GM23338 (cell line): ENCODE measurements around the gene ANKRD49. TPM values are rescaled to one million over a fixed set of nuclear protein-coding genes. Genes with fewer than 3 reads are reported as not detected.

Source experiments
- ATAC-seq: fragments of 200-7000 bp; cut with Tn5 transposase; 3 replicates; pipeline ENCODE4 v1.9.1; 2020
- DNase-seq: peaks from one replicate; pipeline ENCODE4 v3.0.0-alpha.2; 2015; ENCODE audit warnings: low spot score
- H2AFZ ChIP-seq: fragments of 200-600 bp; sonication (generic); 2 replicates; pipeline ENCODE4 v1.8.0; 2016; ENCODE audit warnings: antibody characterized with exemption, mild to moderate bottlenecking, moderate library complexity
- H3F3A ChIP-seq: fragments of 200-600 bp; sonication (generic); replicated peaks from 2 replicates; pipeline ENCODE4 v1.8.0; 2017; ENCODE audit warnings: antibody characterized with exemption, mixed run types, low read depth
- H3K27ac ChIP-seq: fragments of 200-600 bp; sonication (generic); 2 replicates; pipeline ENCODE4 v1.6.1; 2016; ENCODE audit warnings: low read depth
- H3K27me3 ChIP-seq: fragments of 200-600 bp; sonication (generic); 2 replicates; pipeline ENCODE4 v1.8.0; 2016; ENCODE audit warnings: mild to moderate bottlenecking, mixed run types, moderate library complexity; ENCODE audit not compliant: insufficient read depth
- H3K36me3 ChIP-seq: fragments of 200-600 bp; sonication (generic); 2 replicates; pipeline ENCODE4 v1.8.0; 2016; ENCODE audit warnings: mild to moderate bottlenecking; ENCODE audit not compliant: insufficient read depth
- H3K4me1 ChIP-seq: fragments of 200-600 bp; sonication (generic); 2 replicates; pipeline ENCODE4 v1.8.0; 2016; ENCODE audit warnings: mild to moderate bottlenecking, moderate library complexity; ENCODE audit not compliant: insufficient read depth
- H3K4me2 ChIP-seq: fragments of 200-600 bp; sonication (generic); 2 replicates; pipeline ENCODE4 v1.7.1; 2017; ENCODE audit warnings: mixed run types
- H3K4me3 ChIP-seq: fragments of 200-600 bp; sonication (generic); 2 replicates; pipeline ENCODE4 v1.6.1; 2016; ENCODE audit warnings: mixed run types
- H3K79me2 ChIP-seq: fragments of 200-600 bp; sonication (generic); replicated peaks from 2 replicates; pipeline ENCODE4 v1.8.0; 2017; ENCODE audit warnings: mild to moderate bottlenecking; ENCODE audit not compliant: insufficient read depth
- H3K9me2 ChIP-seq: fragments of 200-600 bp; sonication (generic); 2 replicates; pipeline ENCODE4 v1.8.0; 2017; ENCODE audit not compliant: insufficient read depth
- H4K20me1 ChIP-seq: fragments of 200-600 bp; sonication (generic); replicated peaks from 2 replicates; pipeline ENCODE4 v1.8.0; 2017; ENCODE audit warnings: mild to moderate bottlenecking; ENCODE audit not compliant: insufficient read depth
- H3K27ac Mint-ChIP-seq: 2 replicates; pipeline ENCODE4 v1.8.0; 2020; ENCODE audit warnings: inconsistent platforms, mild to moderate bottlenecking, moderate library complexity, mixed read lengths
- H3K27me3 Mint-ChIP-seq: 3 replicates; pipeline ENCODE4 v1.8.0; 2022; ENCODE audit warnings: low read depth, mild to moderate bottlenecking, moderate library complexity, mixed read lengths, inconsistent platforms; ENCODE audit not compliant: insufficient read depth, poor library complexity
- H3K36me3 Mint-ChIP-seq: 3 replicates; pipeline ENCODE4 v1.8.0; 2021; ENCODE audit warnings: low read depth, mild to moderate bottlenecking, inconsistent platforms, moderate library complexity, mixed read lengths
- H3K4me1 Mint-ChIP-seq: 3 replicates; pipeline ENCODE4 v1.8.0; 2020; ENCODE audit warnings: mild to moderate bottlenecking, inconsistent platforms, mixed read lengths
- H3K4me3 Mint-ChIP-seq: 3 replicates; pipeline ENCODE4 v1.8.0; 2021; ENCODE audit warnings: moderate library complexity, mild to moderate bottlenecking, inconsistent platforms, mixed read lengths
- H3K9me3 Mint-ChIP-seq: 3 replicates; pipeline ENCODE4 v1.8.0; 2020; ENCODE audit warnings: moderate library complexity, mild to moderate bottlenecking, inconsistent platforms, mixed read lengths
- JUNB ChIP-seq: IDR thresholded peaks from one replicate; pipeline ENCODE4 v1.6.1; 2016; ENCODE audit warnings: antibody characterized with exemption; ENCODE audit not compliant: unreplicated experiment
- POLR2AphosphoS5 ChIP-seq: IDR thresholded peaks from 2 replicates; pipeline ENCODE4 v1.6.1; 2016; ENCODE audit warnings: antibody characterized with exemption, low read depth
- REST ChIP-seq: IDR thresholded peaks from one replicate; pipeline ENCODE4 v1.6.1; 2018; ENCODE audit warnings: antibody characterized with exemption; ENCODE audit not compliant: unreplicated experiment
- STAT1 ChIP-seq: IDR thresholded peaks from one replicate; pipeline ENCODE4 v1.6.1; 2016; ENCODE audit warnings: antibody characterized with exemption; ENCODE audit not compliant: unreplicated experiment
- ZNF331 ChIP-seq: fragments of 250-450 bp; sonication (Bioruptor Pico); IDR thresholded peaks from 2 replicates; pipeline ENCODE4 v1.5.0; 2020; ENCODE audit warnings: low read depth, mild to moderate bottlenecking, moderate library complexity
- ZNF462 ChIP-seq: fragments of 250-450 bp; sonication (Bioruptor Pico); IDR thresholded peaks from 2 replicates; pipeline ENCODE4 v1.5.0; 2020; ENCODE audit warnings: mild to moderate bottlenecking, moderate library complexity
- polyA plus RNA-seq: library from polyadenylated mRNA; unstranded; fragments of >200 nt; fragmentation: Nextera tagmentation; extraction: Ambion mirVana; gene quantifications from 2 replicates; pipeline ENCODE4 v1.2.1, GENCODE V29; 2016
- total RNA-seq: library from RNA; depleted of rRNA; stranded (reverse); fragments of >200 nt; shearing (Covaris generic); gene quantifications from 2 replicates; pipeline ENCODE4 v1.2.3, GENCODE V29; 2014
- TF ChIP-seq, protein P1 (sequence below): IDR thresholded peaks from 2 replicates; pipeline ENCODE4 v1.6.1; 2016; ENCODE audit warnings: antibody characterized with exemption
- TF ChIP-seq, protein P2 (sequence below), 2 experiments: fragments of 200-600 bp in 1 of 2; sonication (generic) in 1 of 2; conservative IDR thresholded peaks; 2 replicates each; pipeline versions ENCODE4 v1.5.1 to v1.6.1; 2016 to 2017; ENCODE audit warnings: antibody characterized with exemption in 2 of 2, low read depth in 2 of 2, mild to moderate bottlenecking in 2 of 2, moderate library complexity in 1 of 2

ANKRD49 gene
- total and polyA plus RNA-seq, 2 experiments from 2014 or later, result 16.0 to 35.2 TPM

DNA sequence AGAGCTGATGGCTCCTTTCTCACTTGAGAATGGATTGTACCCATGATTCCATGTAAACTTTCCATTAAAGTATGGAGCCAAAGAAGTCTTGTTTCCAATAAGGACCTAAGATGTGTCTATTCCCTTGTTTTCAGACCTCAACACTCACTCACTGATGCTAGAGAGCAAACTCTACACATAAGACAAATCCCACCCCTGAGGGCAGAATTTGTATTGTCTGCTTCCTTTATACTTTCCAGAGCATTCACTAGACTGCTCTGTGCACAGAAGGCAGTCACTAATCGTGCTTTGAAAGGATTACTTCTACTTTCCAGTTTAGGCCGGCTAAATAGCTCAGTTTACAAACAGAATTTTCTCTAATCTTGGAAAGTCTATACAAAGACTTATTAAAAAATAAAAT, 6.4 kb downstream of the ANKRD49 start (continued):
- TF ChIP-seq, protein P1, sequence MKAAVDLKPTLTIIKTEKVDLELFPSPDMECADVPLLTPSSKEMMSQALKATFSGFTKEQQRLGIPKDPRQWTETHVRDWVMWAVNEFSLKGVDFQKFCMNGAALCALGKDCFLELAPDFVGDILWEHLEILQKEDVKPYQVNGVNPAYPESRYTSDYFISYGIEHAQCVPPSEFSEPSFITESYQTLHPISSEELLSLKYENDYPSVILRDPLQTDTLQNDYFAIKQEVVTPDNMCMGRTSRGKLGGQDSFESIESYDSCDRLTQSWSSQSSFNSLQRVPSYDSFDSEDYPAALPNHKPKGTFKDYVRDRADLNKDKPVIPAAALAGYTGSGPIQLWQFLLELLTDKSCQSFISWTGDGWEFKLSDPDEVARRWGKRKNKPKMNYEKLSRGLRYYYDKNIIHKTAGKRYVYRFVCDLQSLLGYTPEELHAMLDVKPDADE, result no peak
- TF ChIP-seq ZNF331 (CRISPR knock-in tag), result no peak
- no peak for TF ChIP-seq REST
- no peak for TF ChIP-seq JUNB
- TF ChIP-seq POLR2AphosphoS5, result no peak
- TF ChIP-seq STAT1, result no peak

GRCh38 chr11:94501522-94501921, 7.7 kb downstream of the ANKRD49 start:
- H3K27ac ChIP-seq, result no peak overlapping the region
- ATAC-seq (no peak), DNase-seq (peak; percentile 36)
- H3K79me2 ChIP-seq, result no peaks in the 10 kb centered on the region
- H2AFZ ChIP-seq, result no peak overlapping the region
- no peaks in the 10 kb centered on the region for H3F3A ChIP-seq
- Mint-ChIP-seq H3K36me3 (peaks cover 3% of the 10 kb centered on the region; the same call in 1 of the 3 replicates), H3K27ac (no peak overlapping the region), H3K4me3 (no peak overlapping the region), H3K9me3 (no peaks in the 10 kb centered on the region), H3K27me3 (no peaks in the 10 kb centered on the region), H3K4me1 (no peaks in the 10 kb centered on the region)
- no peak for TF ChIP-seq ZNF462 (CRISPR knock-in tag)
- TF ChIP-seq, protein P2, sequence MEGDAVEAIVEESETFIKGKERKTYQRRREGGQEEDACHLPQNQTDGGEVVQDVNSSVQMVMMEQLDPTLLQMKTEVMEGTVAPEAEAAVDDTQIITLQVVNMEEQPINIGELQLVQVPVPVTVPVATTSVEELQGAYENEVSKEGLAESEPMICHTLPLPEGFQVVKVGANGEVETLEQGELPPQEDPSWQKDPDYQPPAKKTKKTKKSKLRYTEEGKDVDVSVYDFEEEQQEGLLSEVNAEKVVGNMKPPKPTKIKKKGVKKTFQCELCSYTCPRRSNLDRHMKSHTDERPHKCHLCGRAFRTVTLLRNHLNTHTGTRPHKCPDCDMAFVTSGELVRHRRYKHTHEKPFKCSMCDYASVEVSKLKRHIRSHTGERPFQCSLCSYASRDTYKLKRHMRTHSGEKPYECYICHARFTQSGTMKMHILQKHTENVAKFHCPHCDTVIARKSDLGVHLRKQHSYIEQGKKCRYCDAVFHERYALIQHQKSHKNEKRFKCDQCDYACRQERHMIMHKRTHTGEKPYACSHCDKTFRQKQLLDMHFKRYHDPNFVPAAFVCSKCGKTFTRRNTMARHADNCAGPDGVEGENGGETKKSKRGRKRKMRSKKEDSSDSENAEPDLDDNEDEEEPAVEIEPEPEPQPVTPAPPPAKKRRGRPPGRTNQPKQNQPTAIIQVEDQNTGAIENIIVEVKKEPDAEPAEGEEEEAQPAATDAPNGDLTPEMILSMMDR (conservative IDR thresholded peaks at IDR 0.05; ENCODE audit: low read depth in 2 of 2), result peak in 1 of 2 experiments; percentile 51; a peak in 3 of 4 replicates
- H4K20me1 ChIP-seq, result no peaks in the 10 kb centered on the region
- no peaks in the 10 kb centered on the region for H3K4me1 ChIP-seq
- no peak overlapping the region for H3K4me3 ChIP-seq
- H3K4me2 ChIP-seq, result no peak overlapping the region
- no peaks in the 10 kb centered on the region for H3K36me3 ChIP-seq
- no peaks in the 10 kb centered on the region for H3K27me3 ChIP-seq
- no peaks in the 10 kb centered on the region for H3K9me2 ChIP-seq
